Motor neuron (in vitro differentiated cells): ENCODE data around the gene CNTD1. TPM values are rescaled to one million over a fixed set of nuclear protein-coding genes. Genes with fewer than 3 reads are reported as not detected.
"Not testable (repeated sequence)": the region's sequence is repeated elsewhere in the genome, so short reads cannot be mapped to it uniquely, and the experiment has no call there.

ENCODE experiments used
- ATAC-seq, 8 experiments: fragments of 200-7000 bp; cut with Tn5 transposase; replicated peaks in 6 of 8; 2 replicates each; pipeline ENCODE4 v1.8.0; 2021; ENCODE audit warnings: mild to moderate bottlenecking in 8 of 8, moderate library complexity in 8 of 8
- H3K27ac ChIP-seq, 2 donors: fragments of 250-450 bp; sonication (Bioruptor Pico); 2 replicates each; pipeline ENCODE4 v1.9.0; 2021; ENCODE audit warnings: antibody characterized with exemption in 2 of 2, mild to moderate bottlenecking in 2 of 2, moderate library complexity in 1 of 2
- H3K4me1 ChIP-seq, 2 donors: fragments of 250-450 bp; sonication (Bioruptor Pico); replicated peaks in 1 of 2; 2 replicates each; pipeline ENCODE4 v1.6.1; 2021; ENCODE audit warnings: antibody characterized with exemption in 2 of 2, mild to moderate bottlenecking in 2 of 2, moderate library complexity in 1 of 2
- H3K4me3 ChIP-seq, 5 donors: fragments of 250-450 bp; sonication (Bioruptor Pico); 2 replicates each; pipeline ENCODE4 v1.9.0; 2021; ENCODE audit warnings: antibody characterized with exemption in 5 of 5, mild to moderate bottlenecking in 5 of 5, moderate library complexity in 4 of 5
- WGBS, 10 experiments: fragments of 450-650 bp; shearing (Covaris generic); methylation state at CpG; one replicate each; pipeline ENCODE4 v1.0.0; 2022; 5-methylcytosine and 5-hydroxymethylcytosine counted together
- in situ Hi-C, 9 experiments: fragments of 400-800 bp; cut with MboI; loops; one replicate each; pipeline ENCODE4 v1.15.0; 2021; ENCODE audit warnings: low sequenced_read_pairs in 9 of 9, low pct_unique_long_range_greater_than_20kb in 2 of 9; ENCODE audit not compliant: unreplicated experiment in 9 of 9
- total RNA-seq, 8 experiments: library from RNA; unstranded; fragments of 300-600 nt; gene quantifications; 2 replicates each; pipeline versions ENCODE4 v1.2.3 to v1.2.4, GENCODE V29; 2022

Gene CNTD1
- total RNA-seq, 8 experiments from 2014 or later: 0.58 to 3.8 (median 0.81) TPM

DNA sequence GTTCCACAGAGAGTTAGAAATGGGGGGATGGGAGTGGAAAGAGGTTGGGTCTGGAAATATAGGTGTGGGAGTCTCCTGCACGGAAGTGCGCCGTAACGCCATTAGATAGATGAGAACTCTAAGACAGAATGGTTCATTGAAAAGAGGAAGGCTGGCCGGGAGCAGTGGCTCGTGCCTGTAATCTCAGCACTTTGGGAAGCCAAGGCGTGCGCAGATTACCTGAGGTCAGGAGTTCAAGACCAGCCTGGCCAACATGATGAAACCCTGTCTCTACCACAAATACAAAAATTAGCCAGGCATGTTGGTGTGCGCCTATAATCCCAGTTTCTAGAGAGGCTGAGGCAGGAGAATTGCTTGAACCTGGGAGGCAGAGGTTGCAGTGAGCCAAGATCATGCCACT, 30.7 kb upstream of the CNTD1 start:
- H3K4me1 ChIP-seq, H3K4me3 ChIP-seq, ATAC-seq, in situ Hi-C loops, H3K27ac ChIP-seq: not testable (repeated sequence)
- WGBS, 10 experiments: 20 to 98% (median 78%) methylated on average over 1 to 9 of the region's 9 CpGs; no CpG with 5 or more reads in 1 of the 10 experiments

DNA sequence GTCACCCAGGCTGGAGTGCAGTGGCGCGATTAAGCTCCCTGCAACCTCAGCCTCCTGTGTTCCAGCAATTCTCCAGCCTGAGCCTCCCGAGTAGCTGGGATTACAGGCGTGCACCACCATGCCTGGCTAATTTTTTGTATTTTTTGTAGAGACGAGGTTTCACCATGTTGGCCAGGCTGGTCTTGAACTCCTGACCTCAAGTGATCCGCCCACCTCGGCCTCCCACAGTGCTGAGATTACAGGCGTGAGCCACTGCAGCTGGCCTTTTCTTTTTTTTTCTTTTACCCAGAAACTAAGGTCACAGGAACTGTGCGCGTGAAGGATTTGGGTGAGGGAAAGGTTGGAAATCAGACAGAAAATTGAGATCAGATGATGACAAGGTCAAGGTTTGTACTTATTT, 28.7 kb upstream of the CNTD1 start:
- ATAC-seq, H3K27ac ChIP-seq, in situ Hi-C loops, H3K4me3 ChIP-seq: not testable (repeated sequence)
- H3K4me1 ChIP-seq: peaks cover 4 to 10% of the 10 kb centered on the region in 2 donors
- 47 to 100% (median 72%) methylated on average over 2 to 10 of the region's 10 CpGs; no CpG with 5 or more reads in 2 of the 10 experiments for WGBS, 10 experiments

GRCh38 chr17:42772945-42773289, 25.7 kb upstream of the CNTD1 start:
- H3K4me1 ChIP-seq: peaks cover 4 to 10% of the 10 kb centered on the region in 2 donors
- H3K27ac ChIP-seq: peak overlapping the region; percentile 87 to 89
- peak overlapping the region; percentile 72 to 100 (median 95) for H3K4me3 ChIP-seq
- peak in 1 of 8 experiments; percentile 4 for ATAC-seq
- WGBS, 10 experiments: 0 to 16% (median 7%) methylated on average over 2 to 3 of the region's 3 CpGs; no CpG with 5 or more reads in 2 of the 10 experiments
- in situ Hi-C loops: no loop called here

DNA sequence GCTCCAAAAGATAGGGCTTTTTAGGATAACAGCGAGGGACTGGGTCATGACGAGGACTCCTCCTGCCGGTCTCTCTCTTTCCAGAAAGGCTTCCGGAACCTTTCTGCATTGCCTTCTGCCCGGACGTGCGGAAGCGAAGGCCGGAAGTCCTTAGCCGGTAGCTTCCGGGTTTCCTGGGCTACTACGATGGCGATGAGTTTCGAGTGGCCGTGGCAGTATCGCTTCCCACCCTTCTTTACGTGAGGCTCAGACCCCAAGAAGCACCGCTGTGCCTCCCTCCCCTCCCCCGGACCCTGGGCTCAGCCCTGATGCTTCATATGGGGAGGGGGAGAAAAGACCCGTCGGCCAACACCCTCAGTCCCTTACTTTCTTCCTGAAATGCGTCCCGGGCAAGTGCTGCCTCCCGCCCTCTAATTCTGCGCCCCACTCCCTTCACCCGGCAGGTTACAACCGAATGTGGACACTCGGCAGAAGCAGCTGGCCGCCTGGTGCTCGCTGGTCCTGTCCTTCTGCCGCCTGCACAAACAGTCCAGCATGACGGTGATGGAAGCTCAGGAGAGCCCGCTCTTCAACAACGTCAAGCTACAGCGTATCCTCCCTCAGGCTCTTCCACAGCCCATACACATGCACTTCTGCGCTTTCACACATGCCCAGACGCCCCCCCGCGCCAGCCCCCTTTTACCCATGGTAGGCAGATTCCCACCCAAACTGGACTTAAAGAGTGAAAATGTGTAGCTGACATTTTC, 25.2 kb upstream of the CNTD1 start, which contains the start of gene VPS25:
Gene VPS25, plus strand, starts transcription at position 160 of the 746 bp plus-strand sequence. Its CDS starts 27 bp downstream, at position 187.
- in situ Hi-C loops: no loop called here
- Histone ChIP-seq H3K4me3 (peak within 1 kb of the TSS; percentile 72 to 100 (median 95)), H3K27ac (peak within 1 kb of the TSS; percentile 87 to 89), H3K4me1 (peaks cover 4 to 10% of the 10 kb centered on the region in 2 donors)
- ATAC-seq: peak; percentile 97 to 99 (median 98)
- WGBS, 10 experiments: 0 to 10% (median 0%) methylated on average over 1 to 7 of the region's 39 CpGs; no CpG with 5 or more reads in 3 of the 10 experiments

DNA sequence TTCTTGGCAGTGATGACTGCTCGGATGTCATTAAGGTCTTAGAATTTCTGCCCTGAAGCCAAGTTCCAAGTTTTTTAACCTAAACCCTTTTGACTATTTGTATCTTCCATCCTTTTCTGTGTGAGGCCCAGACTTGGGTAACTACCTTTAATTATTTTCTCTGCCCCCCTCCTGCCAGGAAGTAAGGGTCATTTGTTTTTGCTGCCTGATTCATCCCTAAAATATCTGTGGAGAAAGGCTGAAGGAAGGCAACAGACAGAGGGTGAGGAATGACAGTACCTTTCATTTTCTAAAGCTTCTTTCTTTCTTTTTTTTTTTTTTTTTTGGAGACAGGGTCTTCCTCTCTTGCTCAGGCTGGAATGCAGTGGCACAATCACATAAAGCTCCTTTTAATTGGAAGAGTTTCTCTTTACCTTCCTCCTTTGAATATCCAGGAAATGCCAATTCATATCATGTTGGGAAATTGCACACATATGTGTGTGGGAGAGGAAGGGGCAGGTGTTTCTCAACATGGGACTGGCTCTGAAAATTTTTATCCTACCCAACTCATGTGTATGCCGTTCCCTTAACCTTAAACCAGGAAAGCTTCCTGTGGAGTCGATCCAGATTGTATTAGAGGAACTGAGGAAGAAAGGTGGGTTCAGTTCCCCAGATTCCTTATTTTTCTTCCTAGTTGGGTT, 24.5 kb upstream of the CNTD1 start:
- no peak for ATAC-seq
- in situ Hi-C loops: no loop called here
- H3K27ac ChIP-seq: no peak overlapping the region
- WGBS, 10 experiments: 0 to 100% (median 70%) methylated on average over 1 to 3 of the region's 3 CpGs; no CpG with 5 or more reads in 2 of the 10 experiments
- peak overlapping the region; percentile 72 to 100 (median 95) for H3K4me3 ChIP-seq
- peaks cover 4 to 10% of the 10 kb centered on the region in 2 donors for H3K4me1 ChIP-seq

DNA sequence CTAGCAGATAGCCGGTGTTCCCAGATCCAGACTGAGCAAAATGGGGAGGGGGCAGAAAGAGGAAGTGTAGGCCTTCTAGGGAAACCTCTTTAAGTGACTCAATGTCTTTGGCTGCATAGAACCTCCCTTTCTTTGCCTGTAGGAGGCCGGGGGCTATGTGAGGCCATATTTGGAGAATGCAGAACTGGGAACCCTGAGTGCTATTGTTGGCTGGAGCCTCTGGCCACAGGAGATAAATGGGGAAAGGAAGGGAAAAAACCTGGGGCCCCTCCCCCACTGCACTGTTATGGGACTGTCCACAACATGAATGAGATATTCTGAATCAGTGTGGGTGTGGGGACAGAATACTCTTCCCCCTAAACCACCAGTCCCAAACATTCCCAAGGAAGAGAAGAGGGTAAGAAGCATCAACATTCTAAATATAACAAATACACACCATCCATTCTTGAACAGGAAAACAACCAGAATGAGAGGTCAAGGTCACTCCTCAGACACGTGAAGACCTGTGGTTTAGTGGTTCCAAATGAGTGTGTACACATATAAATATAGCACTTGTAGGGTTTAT, 23.0 kb upstream of the CNTD1 start:
- no peak overlapping the region for H3K4me3 ChIP-seq
- H3K4me1 ChIP-seq: peaks cover 8 to 10% of the 10 kb centered on the region in 2 donors
- in situ Hi-C loops: no loop called here
- no peak for ATAC-seq
- no peak overlapping the region for H3K27ac ChIP-seq
- 50 to 100% (median 79%) methylated on average over 1 to 3 of the region's 3 CpGs; no CpG with 5 or more reads in 4 of the 10 experiments for WGBS, 10 experiments

GRCh38 chr17:42778570-42778969, 20.1 kb upstream of the CNTD1 start:
- WGBS, 10 experiments: 61 to 100% (median 94%) methylated on average over 1 to 3 of the region's 5 CpGs; no CpG with 5 or more reads in 5 of the 10 experiments
- ATAC-seq: no peak
- no peak overlapping the region for H3K4me3 ChIP-seq
- H3K4me1 ChIP-seq: peaks cover 6 to 8% of the 10 kb centered on the region in 2 donors
- no peak overlapping the region for H3K27ac ChIP-seq
- in situ Hi-C loops: no loop called here

- in situ Hi-C loops: no loop called here
- Histone ChIP-seq H3K27ac (no peak overlapping the region), H3K4me3 (no peak overlapping the region), H3K4me1 (peaks cover 0 to 4% of the 10 kb centered on the region in 2 donors)
- WGBS, 10 experiments: 20 to 100% (median 90%) methylated on average over 1 to 2 of the region's 3 CpGs; no CpG with 5 or more reads in 3 of the 10 experiments
- ATAC-seq: peak in 3 of 8 experiments; percentile 3 to 13 (median 8)
Observed at GRCh38 chr17:42779304-42779935, 19.2 kb upstream of the CNTD1 start.

DNA sequence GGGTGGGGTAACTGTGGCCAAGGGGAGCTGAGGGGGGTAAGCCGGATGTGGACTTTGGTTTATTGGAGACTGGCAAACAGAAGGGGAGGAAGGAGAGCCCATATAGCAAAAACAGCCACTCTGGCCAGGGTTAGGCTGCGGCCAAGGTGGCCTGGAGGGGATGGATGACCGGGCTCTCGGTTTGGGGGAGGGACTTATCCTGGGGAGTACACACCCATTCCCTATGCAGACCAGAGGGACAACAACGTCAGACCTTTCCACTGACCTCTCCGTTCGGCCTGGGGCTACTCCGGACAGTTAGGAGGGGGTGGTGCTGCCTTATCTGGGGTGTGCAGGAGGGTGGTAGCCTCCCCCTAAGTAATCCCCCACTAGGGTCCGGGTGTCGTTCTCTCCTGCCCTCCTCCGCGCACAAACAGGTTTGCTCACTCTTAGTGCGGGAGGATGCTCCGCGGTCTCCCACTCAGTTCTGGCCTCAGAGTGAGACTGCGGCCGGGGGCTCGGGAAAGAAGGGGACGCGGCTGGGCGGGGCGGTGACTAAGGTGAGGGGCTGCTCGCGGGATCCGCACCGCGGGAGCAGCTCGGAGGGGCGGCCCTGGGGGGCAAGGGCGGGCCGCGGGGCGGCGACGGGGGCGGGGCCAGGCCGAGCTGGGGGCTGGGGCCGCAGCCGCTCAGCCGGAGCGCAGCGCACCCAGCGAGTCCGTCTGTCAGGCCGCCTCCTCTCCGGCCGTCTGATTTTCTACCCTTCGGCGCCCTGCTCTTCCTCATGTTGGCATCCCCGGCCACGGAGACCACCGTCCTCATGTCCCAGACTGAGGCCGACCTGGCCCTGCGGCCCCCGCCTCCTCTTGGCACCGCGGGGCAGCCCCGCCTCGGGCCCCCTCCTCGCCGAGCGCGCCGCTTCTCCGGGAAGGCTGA, 18.5 kb upstream of the CNTD1 start, which contains the start of gene WNK4:
Gene WNK4, plus strand, starts transcription at position 675 of the 915 bp plus-strand sequence. Its CDS starts 89 bp downstream, at position 764.
- Histone ChIP-seq H3K4me3 (peak within 1 kb of the TSS; percentile 15 to 34 (median 28)), H3K27ac (no peak within 1 kb of the TSS), H3K4me1 (peaks cover 3 to 4% of the 10 kb centered on the region in 2 donors)
- in situ Hi-C loops: no loop called here
- WGBS, 10 experiments: 0 to 80% (median 13%) methylated on average over 1 to 3 of the region's 65 CpGs; no CpG with 5 or more reads in 6 of the 10 experiments
- peak; percentile 63 to 82 (median 70) for ATAC-seq

GRCh38 chr17:42780851-42781638, 17.6 kb upstream of the CNTD1 start:
- H3K27ac ChIP-seq: no peak overlapping the region
- peak in 6 of 8 experiments; percentile 5 to 38 (median 10) for ATAC-seq
- H3K4me3 ChIP-seq: peak overlapping the region; percentile 15 to 34 (median 28)
- WGBS, 10 experiments: 0 to 21% (median 10%) methylated on average over 2 to 6 of the region's 39 CpGs; no CpG with 5 or more reads in 6 of the 10 experiments
- peaks cover 3 to 4% of the 10 kb centered on the region in 2 donors for H3K4me1 ChIP-seq
- in situ Hi-C loops: no loop called here

DNA sequence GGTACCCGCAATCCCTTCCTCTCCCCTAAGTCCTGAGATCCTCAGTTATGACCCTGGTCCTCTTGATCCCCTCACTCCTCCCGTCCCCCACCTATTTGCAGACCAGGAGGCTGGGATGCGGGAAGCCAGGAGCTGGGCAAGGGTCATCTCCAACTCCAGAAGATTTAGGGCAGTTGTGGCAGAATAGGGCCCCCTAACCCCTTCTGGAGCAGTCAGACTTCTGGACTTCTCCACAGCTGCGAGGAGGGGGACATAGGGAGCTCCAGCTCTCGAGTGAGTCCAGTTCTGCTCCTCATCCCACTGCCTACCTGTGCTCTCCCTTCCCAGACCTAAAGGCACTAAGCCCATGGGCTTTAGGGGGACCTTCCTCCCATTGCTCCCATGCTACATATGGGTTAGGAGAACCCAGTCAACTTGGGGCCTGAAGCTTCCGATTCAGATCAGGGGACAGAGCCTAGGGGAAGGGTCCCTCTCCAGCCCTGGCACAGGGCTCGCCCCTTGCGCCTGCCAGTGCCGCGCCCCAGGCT, 17.0 kb upstream of the CNTD1 start:
- Histone ChIP-seq H3K4me1 (peaks cover 3 to 4% of the 10 kb centered on the region in 2 donors), H3K4me3 (no peak overlapping the region), H3K27ac (no peak overlapping the region)
- in situ Hi-C loops: no loop called here
- 17 to 100% (median 86%) methylated on average over 1 to 5 of the region's 10 CpGs; no CpG with 5 or more reads in 4 of the 10 experiments for WGBS, 10 experiments
- ATAC-seq: no peak
